ENCODE data around the gene PRSS57.
"Not testable (repeated sequence)": the region's sequence is repeated elsewhere in the genome, so short reads cannot be mapped to it uniquely, and the experiment has no call there.

The PRSS57 gene

DNA sequence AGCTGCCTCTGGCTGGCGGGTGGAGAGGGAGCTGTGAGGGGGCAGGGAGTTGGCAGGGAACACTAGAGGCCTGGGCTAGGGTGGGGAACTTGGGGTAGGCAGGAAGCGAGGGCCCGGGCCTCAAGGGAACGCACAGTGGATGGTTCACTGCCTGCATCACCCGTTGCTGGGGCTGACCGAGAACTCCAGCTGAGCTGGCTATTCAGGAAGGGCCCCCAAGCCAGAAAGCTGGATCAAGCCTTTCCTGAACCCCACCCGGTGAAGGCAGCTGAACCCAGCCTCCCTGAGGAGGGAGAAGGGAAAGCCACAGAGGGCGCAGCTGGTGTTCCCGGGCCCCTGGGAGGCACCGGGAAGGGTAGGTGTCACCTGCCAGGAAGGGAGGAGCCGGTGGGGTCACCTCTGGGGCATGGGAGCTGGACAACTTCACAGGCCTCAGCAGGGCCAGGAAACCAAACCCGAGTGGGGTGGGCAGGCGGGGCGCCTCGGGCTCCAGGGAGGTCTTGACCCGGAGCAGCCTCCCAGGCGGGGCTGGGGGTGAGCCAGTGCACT lies 27.4 kb upstream of the PRSS57 start:
- FAIRE-seq: no peak

DNA sequence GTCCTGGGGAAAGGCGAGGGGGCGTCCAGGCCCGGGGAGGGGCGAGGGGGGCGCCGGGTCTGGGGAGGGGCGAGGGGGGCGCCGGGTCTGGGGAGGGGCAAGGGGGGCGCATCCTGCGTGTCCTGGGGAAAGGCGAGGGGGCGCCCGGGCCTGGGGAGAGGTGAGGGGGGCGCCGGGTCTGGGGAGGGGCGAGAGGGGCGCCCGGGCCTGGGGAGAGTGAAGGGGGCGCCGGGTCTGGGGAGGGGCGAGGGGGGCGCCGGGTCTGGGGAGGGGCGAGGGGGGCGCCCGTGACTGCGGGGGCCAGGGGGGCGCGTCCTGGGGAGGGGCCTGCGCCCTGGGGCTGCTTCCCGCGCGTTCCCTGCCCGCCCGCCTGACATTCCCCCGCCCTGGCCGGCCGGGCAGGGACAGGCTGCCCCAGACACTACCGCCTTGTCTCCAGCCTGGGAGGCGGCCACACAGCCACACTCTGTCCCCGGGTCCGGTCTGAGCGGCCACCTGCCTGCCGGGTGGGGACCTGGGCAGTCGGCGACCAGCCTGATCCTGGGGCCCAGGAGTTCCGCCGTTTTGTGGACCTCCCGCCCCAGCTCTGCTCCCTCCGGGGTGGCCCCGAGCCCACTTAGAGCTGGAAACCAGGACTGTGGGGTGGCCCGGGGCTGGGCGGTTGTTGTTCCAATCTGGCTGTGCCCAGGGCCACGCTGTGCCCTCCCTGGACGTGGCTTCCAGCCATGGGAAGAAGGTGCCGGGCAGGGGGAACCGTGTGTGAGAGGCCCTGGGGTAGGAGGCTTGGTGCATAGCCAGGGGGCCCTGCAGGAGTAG lies 25.3 kb upstream of the PRSS57 start:
- FAIRE-seq: no peak

DNA sequence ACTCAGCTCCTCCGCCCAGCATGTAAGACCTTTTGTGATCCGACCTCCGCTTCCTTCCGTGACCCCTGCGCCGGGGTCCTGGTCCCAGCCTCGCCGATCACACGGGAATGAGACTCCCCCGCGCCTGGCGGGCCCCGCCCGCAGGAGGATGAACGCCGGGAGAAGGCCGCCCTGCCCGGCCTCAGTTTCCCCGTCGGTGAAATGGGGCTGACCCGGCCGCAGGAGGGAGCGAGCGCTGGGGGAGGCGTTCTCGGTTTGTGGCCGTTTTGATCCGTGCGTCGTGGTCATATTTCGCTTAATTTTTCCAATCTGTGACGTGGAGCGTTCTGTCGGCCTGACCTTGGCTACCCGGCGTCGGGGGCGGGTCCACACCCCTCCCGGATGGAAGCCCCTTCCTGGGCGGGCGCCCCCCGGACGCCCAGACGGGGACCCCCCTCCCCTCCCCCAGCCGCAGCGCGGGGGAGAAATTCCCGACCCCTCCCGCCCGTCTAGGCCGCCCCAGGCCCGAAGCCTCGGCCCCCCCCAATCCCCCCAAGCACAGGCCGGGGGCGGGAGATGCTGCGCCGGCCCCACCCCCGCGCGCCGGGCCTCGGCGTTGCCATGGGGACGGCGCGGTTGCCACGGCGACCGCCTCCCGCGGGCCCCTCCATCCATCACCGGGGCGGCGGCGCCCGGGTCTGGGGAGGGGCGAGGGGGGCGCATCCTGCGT lies 24.5 kb upstream of the PRSS57 start:
- no peak for FAIRE-seq

DNA sequence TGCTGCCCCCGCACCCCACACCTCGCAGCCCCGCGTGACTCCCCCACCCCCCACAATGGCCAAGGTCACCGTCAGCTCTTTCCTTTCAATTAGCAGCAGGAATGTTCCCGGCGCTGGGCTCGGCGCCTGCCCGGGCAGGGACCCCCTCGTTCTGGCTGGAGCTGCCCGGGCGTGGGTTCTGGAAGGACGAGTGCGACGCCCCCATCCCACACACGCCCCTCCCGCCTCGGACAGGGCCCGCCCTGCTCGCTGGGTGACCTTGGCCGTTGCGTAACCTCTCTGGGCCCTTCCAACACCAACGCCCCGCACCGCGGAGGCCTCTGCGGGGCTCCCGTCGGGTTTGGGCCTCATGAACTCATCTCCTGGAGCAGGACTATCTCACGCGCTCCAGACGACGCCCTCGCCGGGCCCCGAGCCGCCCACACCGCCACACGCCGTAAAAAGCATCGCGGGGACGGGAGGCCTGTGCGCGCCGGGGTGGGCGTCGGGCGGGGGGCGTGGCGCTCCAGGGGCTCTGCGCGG lies 23.8 kb upstream of the PRSS57 start:
- no peak for FAIRE-seq

DNA sequence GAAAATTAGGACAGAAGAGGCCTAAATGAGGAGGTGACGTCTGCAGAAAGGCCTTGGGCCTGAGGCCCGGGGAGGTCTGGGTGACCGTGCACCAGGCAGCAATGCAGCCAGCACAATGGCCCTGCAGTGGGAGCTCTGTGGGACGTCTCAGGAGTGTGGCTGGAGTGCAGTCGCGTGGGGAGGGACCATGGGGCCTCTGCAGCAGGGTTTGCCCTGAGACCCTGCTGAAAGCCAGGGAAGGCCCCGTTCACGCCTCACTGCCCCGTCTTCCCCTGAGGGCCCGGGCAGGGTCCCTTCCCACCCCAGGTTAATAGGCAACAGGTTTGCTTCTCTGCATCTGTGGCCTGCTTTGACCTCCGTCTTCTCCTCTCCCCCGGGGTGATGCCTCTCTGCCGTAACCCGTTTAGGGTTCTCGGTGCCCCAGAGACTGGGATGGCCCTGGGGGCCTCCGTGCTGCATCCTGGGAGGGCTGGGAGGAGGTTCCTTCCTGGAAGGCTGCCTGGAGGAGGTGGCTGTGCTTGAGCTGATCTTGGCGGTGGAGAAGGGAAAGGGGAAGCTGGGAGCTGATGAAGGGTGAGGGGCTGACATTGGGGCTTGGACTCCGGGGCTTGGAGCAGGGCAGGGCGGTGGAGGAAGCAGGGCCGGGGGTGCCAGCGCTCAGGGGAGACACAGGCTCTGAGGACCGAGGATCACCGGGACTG lies 23.1 kb upstream of the PRSS57 start:
- no peak for FAIRE-seq

DNA sequence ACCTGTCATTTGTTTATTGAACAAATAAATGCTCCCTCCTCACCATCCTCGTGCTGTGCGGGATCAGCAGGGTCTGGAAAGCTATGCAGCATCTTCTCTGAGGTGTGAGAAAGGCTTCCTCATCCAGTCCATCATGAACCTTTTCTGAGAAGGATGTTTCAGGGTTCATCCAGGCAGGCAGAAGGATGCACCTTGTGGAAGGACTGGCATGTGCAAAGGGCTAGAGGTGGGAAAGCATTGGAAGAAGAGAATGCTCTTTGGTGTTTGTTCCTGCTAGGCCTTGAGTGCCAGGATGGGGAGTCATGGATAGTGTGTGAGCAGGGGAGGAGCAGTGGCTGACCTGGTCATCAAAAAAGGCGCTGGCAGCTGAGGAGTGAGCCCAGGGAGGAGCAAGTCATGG lies 20.1 kb upstream of the PRSS57 start:
- no peak for FAIRE-seq

DNA sequence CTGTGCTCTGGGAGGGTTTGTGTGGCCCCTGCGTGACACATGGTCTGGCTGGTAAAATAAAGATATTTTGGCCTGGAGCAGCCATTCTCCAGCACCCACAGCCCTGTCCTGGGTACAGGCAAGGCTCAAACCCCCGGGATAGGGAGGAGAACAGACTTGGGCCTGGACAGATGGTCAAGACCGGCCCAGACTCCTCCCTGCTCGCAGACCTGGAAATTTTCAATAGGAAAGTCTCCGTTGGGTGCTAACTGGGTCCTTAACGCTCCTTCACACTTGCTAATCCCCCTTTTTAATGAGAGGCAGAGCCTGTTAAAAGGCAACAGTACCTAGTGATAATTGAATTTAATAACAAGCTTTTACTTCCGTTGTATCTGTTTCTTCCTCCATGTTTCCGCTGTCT lies 16.0 kb upstream of the PRSS57 start:
- FAIRE-seq: no peak

DNA sequence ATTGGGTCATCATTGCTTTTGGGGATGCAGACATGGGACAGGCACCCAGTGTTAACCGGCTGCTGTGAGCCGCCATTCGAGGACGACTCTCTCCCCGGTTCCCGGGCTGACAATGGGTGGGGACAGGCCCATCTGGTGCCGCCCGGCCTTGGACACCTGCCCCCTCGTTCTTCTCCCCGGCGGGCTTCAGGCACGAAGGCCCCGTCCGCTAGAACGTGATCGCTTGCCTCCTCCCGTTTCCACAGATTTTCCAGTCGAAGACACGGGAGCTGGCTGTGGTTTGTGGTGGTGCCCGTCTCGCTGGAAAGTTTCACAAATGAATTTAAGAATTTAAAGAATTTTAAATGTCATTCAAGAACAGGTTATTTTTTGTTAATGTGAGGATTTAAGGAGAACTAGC lies 15.5 kb upstream of the PRSS57 start:
- no peak for FAIRE-seq

DNA sequence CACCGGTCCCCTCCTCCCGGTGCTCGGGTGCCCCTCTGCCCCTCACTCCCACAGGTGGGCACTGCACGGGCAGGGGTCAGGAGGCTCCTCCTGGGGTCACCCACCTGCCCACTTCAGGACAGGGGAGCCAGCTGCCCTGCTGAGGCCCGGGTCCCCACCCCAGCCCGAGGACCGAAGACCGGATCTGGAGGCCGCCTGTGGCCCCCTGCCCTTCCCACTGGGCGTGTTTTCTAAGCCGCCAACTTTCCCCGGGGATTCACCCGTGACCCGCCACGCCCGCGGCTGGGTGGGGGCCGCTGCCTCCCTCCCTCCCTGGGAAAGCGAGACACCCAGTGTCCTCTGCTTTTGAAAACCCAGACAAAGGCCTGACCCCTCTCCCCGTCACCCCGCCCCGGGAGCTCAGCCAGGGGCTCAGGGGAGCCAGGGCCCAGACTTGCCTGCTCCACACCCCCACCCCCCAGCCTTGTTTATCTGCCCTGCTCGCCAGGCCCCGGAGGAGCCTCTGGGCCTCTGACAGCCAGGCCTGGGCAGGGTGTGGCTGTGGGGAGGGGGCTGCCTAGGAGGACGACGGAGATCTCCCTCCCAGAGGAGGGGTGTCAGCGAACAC lies 14.8 kb upstream of the PRSS57 start:
- no peak for FAIRE-seq

DNA sequence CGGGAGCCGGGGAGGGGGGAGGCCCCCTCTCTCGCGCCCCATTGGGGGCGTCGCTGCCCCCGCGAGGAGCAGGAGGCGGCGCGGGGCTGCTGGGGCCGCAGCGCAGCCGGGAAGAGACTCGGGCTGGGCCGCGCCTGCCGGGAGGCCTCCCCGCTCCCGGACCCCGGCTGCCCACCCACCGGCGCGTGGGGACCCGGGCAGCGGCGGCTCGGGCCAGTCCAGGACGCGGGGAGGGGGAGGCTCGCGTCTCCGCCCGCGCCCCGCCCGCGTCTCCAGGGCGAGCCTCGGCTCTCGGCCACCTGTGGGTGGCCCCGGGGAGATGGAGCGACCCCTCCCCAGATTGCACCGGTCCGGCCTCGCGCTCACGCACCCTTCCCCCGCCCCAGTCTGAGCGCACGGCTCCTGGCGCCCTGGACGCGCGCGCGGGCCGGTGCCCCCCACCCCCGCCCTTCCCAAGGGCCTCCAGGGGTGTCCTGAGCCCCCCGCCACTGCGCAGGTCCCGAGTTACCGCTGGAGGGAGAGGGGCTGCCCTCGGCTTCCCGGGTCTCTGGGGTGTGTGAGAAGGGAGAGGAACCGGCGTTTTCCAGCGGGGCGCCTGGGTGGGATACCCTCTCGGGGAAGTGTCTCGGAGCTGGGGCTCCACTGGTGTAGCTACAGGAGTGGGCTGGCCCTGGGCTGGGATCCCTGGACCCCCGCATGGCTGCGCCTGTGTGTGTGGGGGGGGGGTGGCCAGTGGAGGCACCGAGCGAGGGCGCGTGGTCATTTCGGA lies 14.1 kb upstream of the PRSS57 start:
- no peak for FAIRE-seq

DNA sequence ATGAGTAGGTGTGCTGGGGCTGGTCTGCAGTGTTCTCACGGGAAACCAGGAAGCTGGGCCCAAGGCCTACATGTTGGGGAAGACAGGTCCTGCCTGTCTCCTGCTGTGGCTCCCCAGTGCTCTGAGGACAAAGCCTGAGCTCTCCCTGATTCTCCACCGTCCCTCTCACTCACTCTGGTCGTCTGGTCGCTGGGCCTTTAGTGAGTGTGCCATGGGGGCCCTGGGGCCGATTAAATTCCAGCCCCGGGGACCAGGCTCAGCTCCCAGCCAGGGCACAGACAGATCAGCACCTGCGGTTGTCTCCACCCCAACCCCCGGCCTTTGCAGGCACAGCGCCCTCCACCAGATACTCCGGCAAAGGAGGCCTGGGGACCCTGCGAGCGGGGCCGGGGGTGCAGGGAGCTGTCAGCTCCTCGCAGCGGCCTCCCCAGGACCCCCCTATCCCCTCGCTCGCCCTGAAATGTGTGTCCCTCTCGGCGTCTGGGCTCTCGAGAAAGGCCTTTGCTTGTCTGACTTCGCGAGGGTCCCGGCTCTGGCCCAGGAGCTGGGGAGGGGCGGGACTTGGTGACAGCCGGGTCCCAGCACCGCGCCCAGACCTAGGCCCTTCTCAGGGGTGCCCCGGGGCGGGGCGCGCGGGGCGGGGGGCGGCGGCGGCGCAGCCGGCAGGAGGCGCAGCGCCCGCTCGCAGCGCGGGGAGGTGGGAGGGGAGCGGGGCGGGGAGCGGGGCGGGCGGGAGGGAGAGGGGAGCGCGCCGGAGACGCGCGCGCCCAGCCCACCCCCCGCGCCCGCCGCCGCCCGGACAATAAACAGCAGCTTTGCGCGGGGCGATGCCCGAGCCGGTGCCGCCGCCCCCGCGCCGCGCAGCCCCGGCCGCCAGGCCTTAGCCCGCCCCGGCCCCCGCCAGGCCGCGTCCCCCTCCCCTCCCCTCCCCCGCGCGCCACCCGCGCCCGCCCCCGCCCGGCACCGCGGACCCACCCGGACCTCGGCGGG lies 13.2 kb upstream of the PRSS57 start, which contains the start of gene PALM:
Gene PALM, plus strand, starts transcription at position 782 of the 990 bp plus-strand sequence. CDS start 212 bp downstream, outside the sequence.
- no peak for FAIRE-seq

DNA sequence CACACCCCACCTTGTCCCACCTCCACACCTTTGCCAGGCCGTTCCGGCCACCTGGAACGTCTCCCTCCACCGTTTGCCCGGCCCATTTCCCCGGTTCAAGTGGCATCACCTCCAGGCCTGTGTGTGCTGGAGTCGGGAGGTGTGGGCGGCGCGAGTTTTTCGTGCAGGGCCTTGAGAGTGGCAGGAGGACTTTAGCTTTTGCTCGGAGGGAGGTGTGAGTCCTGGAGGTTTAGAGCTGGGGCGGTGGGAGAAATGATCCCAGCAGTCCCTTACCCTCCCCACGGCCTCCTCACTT lies 9.1 kb upstream of the PRSS57 start:
- no peak for FAIRE-seq

DNA sequence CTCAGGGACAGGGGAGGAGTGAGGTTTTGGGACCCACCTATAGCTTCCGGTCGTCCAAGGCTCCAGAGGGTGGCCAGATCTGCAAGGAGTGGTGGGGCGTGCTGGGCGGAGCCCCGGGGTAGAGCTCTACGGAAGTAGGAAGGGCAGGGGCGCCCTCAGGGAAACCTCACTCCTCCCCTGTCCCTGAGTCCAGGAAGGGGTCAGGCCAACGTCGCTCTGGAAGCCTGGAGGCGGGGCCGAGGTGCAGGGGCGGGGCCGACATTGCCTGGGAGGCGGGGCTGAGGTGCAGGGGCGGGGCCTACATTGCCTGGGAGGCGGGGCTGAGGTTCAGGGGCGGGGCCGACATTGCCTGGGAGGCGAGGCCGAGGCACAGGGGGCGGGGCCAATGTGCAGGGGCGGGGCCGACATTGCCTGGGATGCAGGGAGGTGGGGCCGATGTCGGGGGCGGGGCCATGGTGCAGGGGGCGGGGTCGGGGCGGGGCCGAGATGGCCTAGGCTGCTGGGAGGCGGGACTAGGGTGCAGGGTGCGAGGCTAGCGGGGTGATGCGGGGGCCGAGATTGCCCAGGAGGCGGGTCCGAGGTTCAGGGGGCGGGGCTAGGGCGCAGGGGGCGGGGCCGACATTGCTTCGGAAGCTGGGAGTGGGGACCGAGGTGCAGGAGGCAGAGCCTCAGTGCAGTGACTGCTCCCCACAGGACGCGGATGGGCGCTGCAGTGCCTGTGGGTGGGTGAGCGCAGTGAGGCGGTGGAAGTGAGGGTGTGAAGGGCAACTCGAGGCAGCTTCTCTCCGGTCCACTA lies 8.6 kb upstream of the PRSS57 start:
- no peak for FAIRE-seq

DNA sequence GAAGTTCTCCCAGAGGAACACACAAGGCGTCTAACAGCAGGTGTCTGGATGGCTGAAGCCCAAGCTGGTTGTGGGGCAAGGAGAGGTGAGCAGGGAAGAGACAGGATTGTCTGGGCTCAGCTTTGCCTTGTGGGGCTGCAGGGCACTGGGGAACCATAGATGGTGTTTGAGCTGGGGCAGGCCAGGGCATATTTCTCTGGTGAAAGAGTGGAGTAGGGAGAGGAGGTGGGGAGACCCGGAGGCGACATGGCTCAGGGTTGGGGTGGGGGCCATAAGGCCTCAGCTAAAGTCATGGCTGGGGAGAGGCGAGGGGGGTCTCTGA lies 8.0 kb upstream of the PRSS57 start:
- no peak for FAIRE-seq

DNA sequence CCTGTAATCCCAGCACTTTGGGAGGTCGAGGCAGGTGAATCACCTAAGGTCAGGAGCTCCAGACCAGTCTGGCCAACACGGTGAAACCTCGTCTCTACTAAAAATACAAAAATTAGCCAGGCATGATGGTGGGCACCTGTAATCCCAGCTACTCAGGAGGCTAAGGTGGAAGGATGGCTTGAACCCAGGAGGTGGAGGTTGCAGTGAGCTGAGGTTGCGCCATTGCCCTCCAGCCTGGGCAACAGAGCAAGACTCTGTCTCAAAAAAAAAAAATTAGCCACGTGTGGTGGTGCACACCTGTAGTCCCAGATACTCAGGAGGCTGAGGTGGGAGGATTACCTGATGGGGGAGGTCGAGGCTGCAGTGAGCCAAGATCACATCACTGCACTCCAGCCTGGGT lies 7.6 kb upstream of the PRSS57 start:
- FAIRE-seq: not testable (repeated sequence)

DNA sequence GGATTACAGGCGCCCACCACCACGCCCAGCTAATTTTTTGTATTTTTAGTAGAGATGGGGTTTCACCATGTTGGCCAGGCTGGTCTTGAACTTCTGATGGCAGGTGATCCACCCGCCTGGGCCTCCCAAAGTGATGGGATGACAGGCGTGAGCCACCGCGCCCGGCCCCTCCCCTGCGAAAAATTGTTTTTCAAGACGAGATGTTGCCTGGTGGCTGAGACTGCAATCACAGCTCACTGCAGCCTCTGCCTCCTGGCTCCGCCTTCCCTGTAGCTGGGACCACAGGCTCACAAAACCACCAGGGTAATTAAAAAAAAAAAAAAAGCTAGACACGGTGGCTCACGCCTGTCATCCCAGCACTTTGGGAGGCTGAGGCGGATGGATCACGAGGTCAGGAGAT lies 4.6 kb upstream of the PRSS57 start:
- not testable (repeated sequence) for FAIRE-seq

DNA sequence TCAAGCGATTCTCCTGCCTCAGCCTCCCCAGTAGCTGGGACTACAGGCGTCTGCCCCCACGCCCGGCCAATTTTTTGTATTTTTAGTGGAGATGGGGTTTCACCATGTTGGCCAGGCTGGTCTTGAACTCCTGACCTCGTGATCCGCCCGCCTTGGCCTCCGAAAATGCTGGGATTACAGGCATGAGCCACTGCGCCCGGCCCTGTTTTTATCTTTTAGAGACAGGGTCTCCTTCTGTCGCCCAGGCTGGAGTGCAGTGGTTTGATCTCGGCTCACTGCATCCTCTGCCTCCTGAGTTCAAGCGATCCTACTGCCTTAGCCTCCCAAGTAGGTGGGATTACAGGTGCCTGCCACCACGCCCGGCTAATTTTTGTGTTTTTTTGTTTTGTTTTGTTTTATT lies 3.3 kb upstream of the PRSS57 start:
- FAIRE-seq: not testable (repeated sequence)

DNA sequence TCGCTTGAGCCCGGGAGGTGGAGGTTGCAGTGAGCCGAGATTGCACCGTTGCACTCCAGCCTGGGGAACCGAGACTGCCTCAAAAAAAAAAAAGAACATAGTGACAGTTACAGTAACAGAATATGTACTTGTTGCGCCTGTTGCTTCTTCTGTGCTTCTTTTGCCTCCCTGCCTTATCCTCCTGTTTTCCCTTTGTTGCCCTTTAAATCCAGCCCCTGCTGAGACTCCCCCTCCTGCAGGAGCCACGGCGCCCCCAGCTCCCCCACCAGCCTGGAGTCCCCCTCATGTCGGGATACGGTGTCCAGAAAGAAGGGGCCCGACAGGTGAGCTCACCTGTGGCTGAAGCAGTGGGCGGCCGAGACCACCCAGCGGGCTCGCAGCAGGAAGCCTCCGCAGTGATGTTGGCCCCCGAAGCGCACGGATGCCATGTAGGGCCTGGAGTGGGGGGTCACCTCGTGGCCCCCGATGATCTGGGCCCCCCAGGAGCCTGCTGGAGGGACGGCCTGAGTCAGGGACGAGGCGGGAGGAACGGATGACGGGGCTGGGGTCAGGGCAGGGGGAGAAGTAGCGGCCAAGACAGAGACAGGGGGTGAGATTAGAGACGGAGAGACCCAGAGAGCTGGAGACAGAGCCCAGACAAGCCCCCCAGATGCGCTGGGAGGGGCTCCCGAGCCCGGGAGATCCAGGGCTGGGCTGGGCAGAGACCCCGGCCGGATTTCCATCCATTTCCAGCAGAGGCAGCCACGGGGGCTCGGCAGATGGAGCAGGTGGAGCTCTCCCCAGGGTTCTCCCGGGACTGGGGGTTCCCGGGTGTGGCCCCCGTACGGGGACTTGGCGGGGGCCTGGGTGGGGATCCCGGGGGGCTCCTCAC lies 536 bp downstream of the PRSS57 start:
- no peak for FAIRE-seq

DNA sequence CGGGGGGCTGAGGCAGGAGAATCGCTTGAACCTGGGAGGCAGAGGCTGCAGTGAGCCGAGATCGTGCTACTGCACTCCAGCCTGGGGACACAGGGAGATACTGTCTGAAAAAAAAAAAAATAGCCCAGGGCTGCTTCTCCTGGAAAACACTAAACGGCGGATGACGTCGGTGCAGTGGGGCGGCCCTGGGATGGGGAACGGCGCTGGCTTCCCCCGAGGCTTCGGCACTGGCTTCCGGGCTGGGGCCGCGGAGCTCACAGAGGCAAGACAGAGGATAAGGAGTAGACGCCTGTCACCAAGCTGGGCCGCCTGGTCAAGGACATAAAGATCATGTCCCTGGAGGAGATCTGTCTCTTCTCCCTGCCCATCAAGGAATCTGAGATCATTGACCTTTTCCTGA lies 5.0 kb downstream of the PRSS57 start:
- no peak for FAIRE-seq

All from G401.6 (cell line).